IPS-15b (cell line): ENCODE measurements around the gene LRFN2.

Experiments used
- H3K27me3 ChIP-seq: one replicate; pipeline ENCODE4 v1.6.1; 2013; ENCODE audit warnings: low read length; ENCODE audit not compliant: control insufficient read depth, insufficient read depth
- H3K36me3 ChIP-seq: one replicate; pipeline ENCODE4 v1.6.1; 2013; ENCODE audit warnings: low read length; ENCODE audit not compliant: control insufficient read depth, insufficient read depth
- H3K4me1 ChIP-seq: one replicate; pipeline ENCODE4 v1.6.1; 2013; ENCODE audit warnings: mild to moderate bottlenecking, low read length; ENCODE audit not compliant: control insufficient read depth, insufficient read depth
- H3K4me3 ChIP-seq: one replicate; pipeline ENCODE4 v1.5.1; 2013; ENCODE audit warnings: low read depth, low read length
- H3K9ac ChIP-seq: one replicate; pipeline ENCODE4 v1.6.1; 2013; ENCODE audit warnings: low read depth, mild to moderate bottlenecking, low read length
- H3K9me3 ChIP-seq: one replicate; pipeline ENCODE4 v1.6.1; 2013; ENCODE audit warnings: mild to moderate bottlenecking, low read length; ENCODE audit not compliant: control insufficient read depth, insufficient read depth

LRFN2 gene

GRCh38 chr6:40587240-40588069 is at the start of gene LRFN2:
LRFN2 (minus strand) TSS chr6:40587364.
- Histone ChIP-seq H3K27me3 (peaks cover 39% of the 10 kb centered on the region), H3K4me3 (peak within 1 kb of the TSS; percentile 81), H3K9me3 (no peaks in the 10 kb centered on the region), H3K36me3 (no peaks in the 10 kb centered on the region), H3K9ac (peak within 1 kb of the TSS; percentile 76), H3K4me1 (peaks cover 11% of the 10 kb centered on the region)

- H3K36me3 ChIP-seq, result no peaks in the 10 kb centered on the region
Observed at GRCh38 chr6:40634429-40634828, 47.3 kb upstream of the LRFN2 start.

GRCh38 chr6:40631744-40632143 is 44.6 kb upstream of the LRFN2 start:
- Histone ChIP-seq H3K4me1 (no peaks in the 10 kb centered on the region), H3K9me3 (no peaks in the 10 kb centered on the region), H3K9ac (no peak overlapping the region), H3K36me3 (no peaks in the 10 kb centered on the region), H3K4me3 (no peak overlapping the region), H3K27me3 (no peaks in the 10 kb centered on the region)

More at GRCh38 chr6:40634429-40634828, 47.3 kb upstream of the LRFN2 start:
- Histone ChIP-seq H3K4me1 (no peaks in the 10 kb centered on the region), H3K27me3 (no peaks in the 10 kb centered on the region), H3K9ac (no peak overlapping the region), H3K4me3 (no peak overlapping the region), H3K9me3 (no peaks in the 10 kb centered on the region)

- no peaks in the 10 kb centered on the region for H3K27me3 ChIP-seq
- H3K4me1 ChIP-seq, result no peaks in the 10 kb centered on the region
- no peaks in the 10 kb centered on the region for H3K36me3 ChIP-seq
- H3K9ac ChIP-seq, result no peak overlapping the region
- H3K4me3 ChIP-seq, result no peak overlapping the region
- no peaks in the 10 kb centered on the region for H3K9me3 ChIP-seq
Observed at GRCh38 chr6:40630488-40630887, 43.3 kb upstream of the LRFN2 start.

GRCh38 chr6:40630051-40630450 is 42.9 kb upstream of the LRFN2 start:
- Histone ChIP-seq H3K9me3 (no peaks in the 10 kb centered on the region), H3K4me3 (no peak overlapping the region), H3K36me3 (no peaks in the 10 kb centered on the region), H3K27me3 (no peaks in the 10 kb centered on the region), H3K9ac (no peak overlapping the region), H3K4me1 (no peaks in the 10 kb centered on the region)

GRCh38 chr6:40629463-40629862 is 42.3 kb upstream of the LRFN2 start:
- Histone ChIP-seq H3K4me1 (no peaks in the 10 kb centered on the region), H3K4me3 (no peak overlapping the region), H3K9ac (no peak overlapping the region), H3K9me3 (no peaks in the 10 kb centered on the region), H3K36me3 (no peaks in the 10 kb centered on the region), H3K27me3 (no peaks in the 10 kb centered on the region)

GRCh38 chr6:40627316-40627715 is 40.2 kb upstream of the LRFN2 start:
- Histone ChIP-seq H3K36me3 (no peaks in the 10 kb centered on the region), H3K9me3 (no peaks in the 10 kb centered on the region), H3K27me3 (no peaks in the 10 kb centered on the region), H3K4me1 (no peaks in the 10 kb centered on the region), H3K4me3 (no peak overlapping the region), H3K9ac (no peak overlapping the region)

- Histone ChIP-seq H3K4me3 (no peak overlapping the region), H3K4me1 (no peaks in the 10 kb centered on the region), H3K9me3 (no peaks in the 10 kb centered on the region), H3K36me3 (no peaks in the 10 kb centered on the region), H3K9ac (no peak overlapping the region), H3K27me3 (no peaks in the 10 kb centered on the region)
Observed at GRCh38 chr6:40626886-40627285, 39.7 kb upstream of the LRFN2 start.

GRCh38 chr6:40623932-40624331 is 36.8 kb upstream of the LRFN2 start:
- Histone ChIP-seq H3K9me3 (no peaks in the 10 kb centered on the region), H3K4me1 (no peaks in the 10 kb centered on the region), H3K9ac (no peak overlapping the region), H3K4me3 (no peak overlapping the region), H3K36me3 (no peaks in the 10 kb centered on the region), H3K27me3 (no peaks in the 10 kb centered on the region)

GRCh38 chr6:40623178-40623577 is 36.0 kb upstream of the LRFN2 start:
- Histone ChIP-seq H3K9ac (no peak overlapping the region), H3K27me3 (peaks cover 2% of the 10 kb centered on the region), H3K4me1 (no peaks in the 10 kb centered on the region), H3K36me3 (no peaks in the 10 kb centered on the region), H3K9me3 (no peaks in the 10 kb centered on the region), H3K4me3 (no peak overlapping the region)

- Histone ChIP-seq H3K9me3 (no peaks in the 10 kb centered on the region), H3K36me3 (no peaks in the 10 kb centered on the region), H3K9ac (no peak overlapping the region), H3K4me3 (no peak overlapping the region), H3K4me1 (no peaks in the 10 kb centered on the region), H3K27me3 (peaks cover 2% of the 10 kb centered on the region)
Observed at GRCh38 chr6:40620574-40621240, 33.5 kb upstream of the LRFN2 start.

- Histone ChIP-seq H3K4me1 (no peaks in the 10 kb centered on the region), H3K36me3 (no peaks in the 10 kb centered on the region), H3K9ac (no peak overlapping the region), H3K9me3 (no peaks in the 10 kb centered on the region), H3K27me3 (peaks cover 2% of the 10 kb centered on the region), H3K4me3 (no peak overlapping the region)
Observed at GRCh38 chr6:40614671-40615070, 27.5 kb upstream of the LRFN2 start.
